ENCODE results near the gene PDSS2.
A peak's percentile ranks its signal among the peaks of the same experiment; 100 is the strongest.
"Not testable (repeated sequence)": the region's sequence is repeated elsewhere in the genome, so short reads cannot be mapped to it uniquely, and the experiment has no call there.

The PDSS2 gene

DNA sequence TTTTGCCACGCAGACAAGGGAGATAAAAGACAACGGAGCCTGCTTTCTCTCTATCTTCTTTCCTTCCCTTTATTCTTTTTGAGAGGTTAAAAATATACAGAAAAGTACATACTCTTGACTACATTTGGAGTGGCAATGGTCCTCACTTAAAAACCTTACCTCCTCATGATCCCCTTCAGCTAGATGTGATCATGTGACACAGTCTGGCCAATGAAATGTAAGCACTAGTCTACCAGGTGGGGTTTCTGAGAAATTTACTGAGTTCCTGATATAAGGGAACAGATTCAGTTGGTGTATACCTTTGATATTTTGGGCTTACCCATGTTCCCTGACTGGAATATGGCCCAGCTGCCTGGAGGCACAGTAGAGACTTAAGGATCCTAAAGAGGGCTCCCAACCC, 178.6 kb downstream of the PDSS2 start:
- no peak for TF ChIP-seq CTCF (IDR thresholded peaks at IDR 0.05; ENCODE audit: low read depth, low read length)
- DNase-seq (ENCODE audit: low read depth in 2 of 2), result no peak
- H3K4me3 ChIP-seq (replicated peaks in 1 of 2; ENCODE audit: low read depth in 2 of 2, low read length in 2 of 2), result no peak overlapping the region

GRCh38 chr6:107280001-107280400, 179.4 kb downstream of the PDSS2 start:
- H3K4me3 ChIP-seq (replicated peaks in 1 of 2; ENCODE audit: low read depth in 2 of 2, low read length in 2 of 2); DNase-seq (ENCODE audit: low read depth in 2 of 2): not testable (repeated sequence)

- TF ChIP-seq CTCF (IDR thresholded peaks at IDR 0.05; ENCODE audit: low read depth, low read length), result no peak
- no peak overlapping the region for H3K4me3 ChIP-seq (replicated peaks in 1 of 2; ENCODE audit: low read depth in 2 of 2, low read length in 2 of 2)
- peak in 1 of 2 donors; percentile 25 for DNase-seq (ENCODE audit: low read depth in 2 of 2)
Measured at GRCh38 chr6:107275330-107275865, 184.0 kb downstream of the PDSS2 start.

DNA sequence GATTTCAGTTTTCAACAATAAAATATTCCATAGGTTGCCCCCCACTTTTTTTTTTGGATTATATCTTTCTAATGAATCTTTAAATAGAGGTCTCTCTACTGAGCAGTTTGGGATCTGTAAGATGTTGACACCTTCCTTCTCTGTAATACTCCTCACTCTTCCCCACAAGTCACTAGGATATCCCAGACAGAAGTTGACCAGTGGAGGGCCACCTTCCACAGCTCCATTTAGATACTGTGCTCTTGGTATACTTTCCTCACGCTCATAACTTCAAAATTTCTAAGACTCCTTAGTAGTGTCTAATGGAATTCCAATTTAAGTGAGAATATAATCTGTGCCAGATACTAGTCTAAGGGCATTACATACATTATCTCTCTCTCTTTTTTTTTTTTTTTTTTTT, 185.1 kb downstream of the PDSS2 start:
- no peak overlapping the region for H3K4me3 ChIP-seq (replicated peaks in 1 of 2; ENCODE audit: low read depth in 2 of 2, low read length in 2 of 2)
- no peak for TF ChIP-seq CTCF (IDR thresholded peaks at IDR 0.05; ENCODE audit: low read depth, low read length)
- no peak for DNase-seq (ENCODE audit: low read depth in 2 of 2)

DNA sequence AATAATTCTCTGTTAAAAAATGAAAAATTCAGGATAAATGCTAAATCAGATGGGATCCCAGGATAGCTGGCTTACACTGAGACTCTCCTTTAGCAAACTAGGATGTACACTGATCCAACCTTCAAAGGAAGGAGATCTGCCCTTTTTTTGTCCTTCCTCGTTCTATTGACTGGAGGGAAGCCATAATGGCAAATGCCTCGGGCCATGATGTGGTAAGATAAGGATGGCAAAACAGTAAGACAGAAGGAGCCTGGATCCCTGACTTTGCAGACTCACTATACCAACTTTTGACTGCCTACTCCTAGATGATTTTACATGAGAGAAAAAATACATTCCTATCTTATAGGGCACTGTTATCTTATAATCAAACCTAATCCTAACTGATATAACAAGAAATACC, 187.1 kb downstream of the PDSS2 start:
- DNase-seq (ENCODE audit: low read depth in 2 of 2), result no peak
- no peak overlapping the region for H3K4me3 ChIP-seq (replicated peaks in 1 of 2; ENCODE audit: low read depth in 2 of 2, low read length in 2 of 2)
- TF ChIP-seq CTCF (IDR thresholded peaks at IDR 0.05; ENCODE audit: low read depth, low read length), result no peak

DNA sequence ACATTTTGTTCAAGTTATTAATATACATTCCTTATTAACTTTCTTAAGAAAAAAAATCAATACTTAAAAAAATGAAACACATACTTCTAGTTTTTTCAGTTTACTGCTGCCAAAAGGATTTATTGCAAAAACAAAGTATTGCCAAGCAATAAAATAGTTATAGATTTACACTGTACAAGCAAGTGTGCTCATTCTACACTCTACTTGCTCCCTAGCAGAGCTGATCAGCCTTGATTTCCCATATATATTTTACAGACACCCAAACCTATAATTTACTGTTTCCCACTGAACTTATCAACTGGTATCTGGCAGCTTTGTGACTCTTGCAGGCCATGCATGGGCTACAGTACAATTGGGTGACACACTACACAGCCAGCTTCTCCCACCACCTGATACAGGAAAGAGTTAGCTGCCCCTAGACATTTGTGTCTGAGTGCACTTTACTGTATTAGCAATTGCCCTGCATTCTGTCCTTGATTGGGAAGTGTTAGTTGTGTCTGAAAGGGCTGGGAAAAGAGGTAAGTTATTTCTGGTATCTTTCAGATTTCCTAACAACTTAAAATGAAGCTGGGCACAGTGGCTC, 188.1 kb downstream of the PDSS2 start:
- DNase-seq (ENCODE audit: low read depth in 2 of 2), result no peak
- H3K4me3 ChIP-seq (replicated peaks in 1 of 2; ENCODE audit: low read depth in 2 of 2, low read length in 2 of 2), result no peak overlapping the region
- TF ChIP-seq CTCF (IDR thresholded peaks at IDR 0.05; ENCODE audit: low read depth, low read length), result no peak

DNA sequence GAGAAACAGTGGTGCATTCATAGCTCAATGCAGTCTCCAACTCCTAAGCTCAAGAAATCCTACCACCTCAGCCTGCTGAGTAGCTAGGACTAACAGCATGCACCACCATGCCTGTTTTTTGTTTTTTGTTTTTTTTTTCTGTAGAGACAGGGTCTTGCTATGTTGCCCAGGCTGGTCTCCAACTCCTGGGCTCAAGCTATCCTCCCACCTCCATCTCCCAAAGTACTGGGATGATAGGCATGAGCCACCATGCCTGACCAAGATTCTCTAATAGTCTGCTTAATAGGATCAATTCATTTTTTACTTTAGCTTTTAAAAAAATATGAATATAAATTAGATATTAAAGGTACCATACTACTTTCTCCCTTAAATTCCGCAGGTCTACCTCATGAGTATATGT, 191.7 kb downstream of the PDSS2 start:
- DNase-seq (ENCODE audit: low read depth in 2 of 2), result no peak
- TF ChIP-seq CTCF (IDR thresholded peaks at IDR 0.05; ENCODE audit: low read depth, low read length), result no peak
- H3K4me3 ChIP-seq (replicated peaks in 1 of 2; ENCODE audit: low read depth in 2 of 2, low read length in 2 of 2), result no peak overlapping the region
